ENCODE data around the gene CLRN3. TPM values are rescaled to one million over a fixed set of nuclear protein-coding genes. Genes with fewer than 3 reads are reported as not detected.

Gene CLRN3
- total RNA-seq, 2 donors from 2014 or later, result not detected

- peaks cover 34% of the 10 kb centered on the region for H3K4me1 Mint-ChIP-seq
- Histone ChIP-seq H3K4me1 (ENCODE audit: control insufficient read depth, insufficient read depth, low read length) (peaks cover 18% of the 10 kb centered on the region), H3K27me3 (ENCODE audit: control insufficient read depth, insufficient read depth, low read length, poor library complexity, severe bottlenecking) (no peaks in the 10 kb centered on the region), H3K36me3 (ENCODE audit: control insufficient read depth, insufficient read depth, low read length) (no peaks in the 10 kb centered on the region), H3K27ac (ENCODE audit: low read depth, low read length) (no peak overlapping the region), H3K9ac (ENCODE audit: extremely low read depth, low read length, poor library complexity, severe bottlenecking) (no peak overlapping the region), H3K9me3 (ENCODE audit: control insufficient read depth, low read length) (no peaks in the 10 kb centered on the region), H3K4me3 (ENCODE audit: low read length) (no peak overlapping the region)
- no peak for DNase-seq
- 83 to 89% methylated on average over 9 to 10 of the region's 10 CpGs for WGBS, 2 experiments (ENCODE audit: insufficient coverage in 1 of 2, insufficient read length in 1 of 2)
- no peak overlapping the region for H3K4me3 Mint-ChIP-seq
- H3K27me3 Mint-ChIP-seq (ENCODE audit: insufficient read depth), result peaks cover 13% of the 10 kb centered on the region
- TF ChIP-seq CTCF (conservative IDR thresholded peaks at IDR 0.05), result no peak
- peaks cover 2% of the 10 kb centered on the region for H3K36me3 Mint-ChIP-seq (ENCODE audit: low read depth)
- H3K27ac Mint-ChIP-seq, result no peak overlapping the region
- peaks cover 9% of the 10 kb centered on the region for H3K9me3 Mint-ChIP-seq
Measured at GRCh38 chr10:127928021-127928806, 35.5 kb upstream of the CLRN3 start.

- no peak overlapping the region for H3K9ac ChIP-seq (ENCODE audit: extremely low read depth, low read length, poor library complexity, severe bottlenecking)
- no peak for TF ChIP-seq CTCF (conservative IDR thresholded peaks at IDR 0.05)
- no peaks in the 10 kb centered on the region for H3K27me3 ChIP-seq (ENCODE audit: control insufficient read depth, insufficient read depth, low read length, poor library complexity, severe bottlenecking)
- H3K27ac ChIP-seq (ENCODE audit: low read depth, low read length), result no peak overlapping the region
- peaks cover 2% of the 10 kb centered on the region for H3K36me3 Mint-ChIP-seq (ENCODE audit: low read depth)
- no peak overlapping the region for H3K4me3 Mint-ChIP-seq
- no peak for DNase-seq
- peaks cover 13% of the 10 kb centered on the region for H3K27me3 Mint-ChIP-seq (ENCODE audit: insufficient read depth)
- H3K4me1 ChIP-seq (ENCODE audit: control insufficient read depth, insufficient read depth, low read length), result peaks cover 18% of the 10 kb centered on the region
- no peak overlapping the region for H3K27ac Mint-ChIP-seq
- H3K36me3 ChIP-seq (ENCODE audit: control insufficient read depth, insufficient read depth, low read length), result no peaks in the 10 kb centered on the region
- H3K9me3 ChIP-seq (ENCODE audit: control insufficient read depth, low read length), result no peaks in the 10 kb centered on the region
- peaks cover 34% of the 10 kb centered on the region for H3K4me1 Mint-ChIP-seq
- peaks cover 6% of the 10 kb centered on the region for H3K9me3 Mint-ChIP-seq
- 92 to 96% methylated on average over 4 to 8 of the region's 8 CpGs for WGBS, 2 experiments (ENCODE audit: insufficient coverage in 1 of 2, insufficient read length in 1 of 2)
- H3K4me3 ChIP-seq (ENCODE audit: low read length), result no peak overlapping the region
Measured at GRCh38 chr10:127926455-127926854, 33.7 kb upstream of the CLRN3 start.

- Mint-ChIP-seq H3K4me1 (peaks cover 34% of the 10 kb centered on the region), H3K4me3 (no peak overlapping the region), H3K27ac (no peak overlapping the region), H3K9me3 (peaks cover 6% of the 10 kb centered on the region), H3K27me3 (ENCODE audit: insufficient read depth) (peaks cover 16% of the 10 kb centered on the region), H3K36me3 (ENCODE audit: low read depth) (peaks cover 2% of the 10 kb centered on the region)
- Histone ChIP-seq H3K4me1 (ENCODE audit: control insufficient read depth, insufficient read depth, low read length) (peaks cover 18% of the 10 kb centered on the region), H3K36me3 (ENCODE audit: control insufficient read depth, insufficient read depth, low read length) (no peaks in the 10 kb centered on the region), H3K27me3 (ENCODE audit: control insufficient read depth, insufficient read depth, low read length, poor library complexity, severe bottlenecking) (no peaks in the 10 kb centered on the region), H3K9me3 (ENCODE audit: control insufficient read depth, low read length) (no peaks in the 10 kb centered on the region), H3K4me3 (ENCODE audit: low read length) (no peak overlapping the region), H3K27ac (ENCODE audit: low read depth, low read length) (no peak overlapping the region), H3K9ac (ENCODE audit: extremely low read depth, low read length, poor library complexity, severe bottlenecking) (no peak overlapping the region)
- no peak for TF ChIP-seq CTCF (conservative IDR thresholded peaks at IDR 0.05)
- no peak for DNase-seq
- 86 to 88% methylated on average over 4 to 6 of the region's 6 CpGs for WGBS, 2 experiments (ENCODE audit: insufficient coverage in 1 of 2, insufficient read length in 1 of 2)
Measured at GRCh38 chr10:127925471-127926207, 32.9 kb upstream of the CLRN3 start.
